Measurements from ENCODE around the gene SNRNP200.

The SNRNP200 gene

GRCh38 chr2:96305091-96305978 is at the start of gene SNRNP200:
Gene SNRNP200, minus strand, starts transcription at chr2:96305546. Its CDS starts 109 bp downstream, at chr2:96305437.
- DNase-seq = peak; percentile 90
- in situ Hi-C loops (cut with HindIII; ENCODE audit: low pct_ligation_motif_present, low pct_unique_long_range_greater_than_20kb, low sequenced_read_pairs) = no loop called here

GRCh38 chr2:96354492-96354891 is 49.1 kb upstream of the SNRNP200 start:
- DNase-seq = no peak
- in situ Hi-C loops (cut with HindIII; ENCODE audit: low pct_ligation_motif_present, low pct_unique_long_range_greater_than_20kb, low sequenced_read_pairs) = no loop called here

GRCh38 chr2:96353606-96354101 is 48.3 kb upstream of the SNRNP200 start:
- in situ Hi-C loops (cut with HindIII; ENCODE audit: low pct_ligation_motif_present, low pct_unique_long_range_greater_than_20kb, low sequenced_read_pairs) = no loop called here
- DNase-seq = no peak

GRCh38 chr2:96353032-96353561 is 47.8 kb upstream of the SNRNP200 start:
- in situ Hi-C loops (cut with HindIII; ENCODE audit: low pct_ligation_motif_present, low pct_unique_long_range_greater_than_20kb, low sequenced_read_pairs) = no loop called here

GRCh38 chr2:96347395-96347794 is 42.0 kb upstream of the SNRNP200 start:
- in situ Hi-C loops (cut with HindIII; ENCODE audit: low pct_ligation_motif_present, low pct_unique_long_range_greater_than_20kb, low sequenced_read_pairs) = no loop called here
- no peak for DNase-seq

More at GRCh38 chr2:96353032-96353561, 47.8 kb upstream of the SNRNP200 start:
- no peak for DNase-seq

GRCh38 chr2:96345868-96346462 is 40.6 kb upstream of the SNRNP200 start:
- in situ Hi-C loops (cut with HindIII; ENCODE audit: low pct_ligation_motif_present, low pct_unique_long_range_greater_than_20kb, low sequenced_read_pairs) = no loop called here
- DNase-seq = no peak

GRCh38 chr2:96345438-96345837 is 40.1 kb upstream of the SNRNP200 start:
- in situ Hi-C loops (cut with HindIII; ENCODE audit: low pct_ligation_motif_present, low pct_unique_long_range_greater_than_20kb, low sequenced_read_pairs) = no loop called here
- no peak for DNase-seq

GRCh38 chr2:96344011-96344410 is 38.7 kb upstream of the SNRNP200 start:
- no peak for DNase-seq
- in situ Hi-C loops (cut with HindIII; ENCODE audit: low pct_ligation_motif_present, low pct_unique_long_range_greater_than_20kb, low sequenced_read_pairs) = no loop called here

GRCh38 chr2:96342085-96342484 is 36.7 kb upstream of the SNRNP200 start:
- DNase-seq = peak; percentile 66
- in situ Hi-C loops (cut with HindIII; ENCODE audit: low pct_ligation_motif_present, low pct_unique_long_range_greater_than_20kb, low sequenced_read_pairs) = no loop called here

GRCh38 chr2:96341641-96342040 is 36.3 kb upstream of the SNRNP200 start:
- DNase-seq = no peak
- in situ Hi-C loops (cut with HindIII; ENCODE audit: low pct_ligation_motif_present, low pct_unique_long_range_greater_than_20kb, low sequenced_read_pairs) = no loop called here

GRCh38 chr2:96340493-96341414 is 35.4 kb upstream of the SNRNP200 start:
- peak; percentile 52 for DNase-seq
- in situ Hi-C loops (cut with HindIII; ENCODE audit: low pct_ligation_motif_present, low pct_unique_long_range_greater_than_20kb, low sequenced_read_pairs) = no loop called here

GRCh38 chr2:96336873-96337272 is 31.5 kb upstream of the SNRNP200 start:
- in situ Hi-C loops (cut with HindIII; ENCODE audit: low pct_ligation_motif_present, low pct_unique_long_range_greater_than_20kb, low sequenced_read_pairs) = no loop called here

GRCh38 chr2:96336104-96336775 is 30.9 kb upstream of the SNRNP200 start:
- no peak for DNase-seq
- in situ Hi-C loops (cut with HindIII; ENCODE audit: low pct_ligation_motif_present, low pct_unique_long_range_greater_than_20kb, low sequenced_read_pairs) = no loop called here

More at GRCh38 chr2:96336873-96337272, 31.5 kb upstream of the SNRNP200 start:
- DNase-seq = no peak

GRCh38 chr2:96333708-96334107 is 28.4 kb upstream of the SNRNP200 start:
- in situ Hi-C loops (cut with HindIII; ENCODE audit: low pct_ligation_motif_present, low pct_unique_long_range_greater_than_20kb, low sequenced_read_pairs) = no loop called here
- DNase-seq = no peak

- in situ Hi-C loops (cut with HindIII; ENCODE audit: low pct_ligation_motif_present, low pct_unique_long_range_greater_than_20kb, low sequenced_read_pairs) = no loop called here
- DNase-seq = no peak
Measured at GRCh38 chr2:96330407-96330806, 25.1 kb upstream of the SNRNP200 start.

GRCh38 chr2:96329874-96330273 is 24.5 kb upstream of the SNRNP200 start:
- in situ Hi-C loops (cut with HindIII; ENCODE audit: low pct_ligation_motif_present, low pct_unique_long_range_greater_than_20kb, low sequenced_read_pairs) = no loop called here
- no peak for DNase-seq

- in situ Hi-C loops (cut with HindIII; ENCODE audit: low pct_ligation_motif_present, low pct_unique_long_range_greater_than_20kb, low sequenced_read_pairs) = no loop called here
- no peak for DNase-seq
Measured at GRCh38 chr2:96329456-96329855, 24.1 kb upstream of the SNRNP200 start.

Measured in ACHN (cell line).